GM12878 (cell line): ENCODE results near the gene PLCG2. TPM values are rescaled to one million over a fixed set of nuclear protein-coding genes. Genes with fewer than 3 reads are reported as not detected.

Experiments
- ATAC-seq: fragments of 200-7000 bp; cut with Tn5 transposase; 3 replicates; pipeline ENCODE4 v1.9.1; 2020; ENCODE audit warnings: mild to moderate bottlenecking, moderate library complexity
- BruUV-seq: library from RNA; stranded (reverse); fragments of 400-500 nt; replicated peaks from 2 replicates; lab custom pipeline; 2021; lab: Mats Ljungman, UMichigan
- CTCF ChIA-PET: fragments of 300-600 bp; sonication (Branson Sonifier 250); formaldehyde crosslinking; extraction: SDS; loops from one replicate; lab custom pipeline; 2021; ENCODE audit warnings: inconsistent platforms; lab: Yijun Ruan, JAX
- POLR2A ChIA-PET: fragments of 350-600 bp; formaldehyde crosslinking; extraction: SDS; loops from one replicate; lab custom pipeline; 2021; ENCODE audit warnings: inconsistent platforms; lab: Charles Lee
- RAD21 ChIA-PET: fragments of 300-600 bp; sonication (Branson Sonifier 250); formaldehyde crosslinking; loops from one replicate; lab custom pipeline; 2023; ENCODE audit warnings: antibody characterized with exemption; ENCODE audit not compliant: unreplicated experiment; lab: Charles Lee
- SMC1A ChIA-PET: fragments of 300-600 bp; sonication (Branson Sonifier 250); formaldehyde crosslinking; loops from one replicate; lab custom pipeline; 2023; ENCODE audit not compliant: unreplicated experiment, uncharacterized antibody; lab: Charles Lee
- DNase-seq: peaks from one replicate; pipeline ENCODE4 v3.0.0-alpha.2; 2011; ENCODE audit warnings: low read depth, low spot score
- FAIRE-seq: peaks from 3 replicates; lab custom pipeline; 2011; peaks lifted over from hg19 to GRCh38; lab: Jason Lieb, UNC
- H2AFZ ChIP-seq: 2 replicates; pipeline ENCODE4 v1.6.0; 2011; ENCODE audit warnings: low read depth, low read length, control low read depth; ENCODE audit not compliant: control insufficient read depth
- H3K27ac ChIP-seq: 2 replicates; pipeline ENCODE4 v1.5.1; 2011; ENCODE audit warnings: control low read depth; ENCODE audit not compliant: control insufficient read depth, insufficient read depth
- H3K27me3 ChIP-seq, 2 experiments: replicated peaks in 1 of 2; 2 replicates each; pipeline versions ENCODE4 v1.6.0 to v1.6.1; 2011; ENCODE audit warnings: low read length in 1 of 2; ENCODE audit not compliant: control insufficient read depth in 2 of 2, insufficient read depth in 2 of 2
- H3K36me3 ChIP-seq, 2 experiments: 2 replicates each; pipeline ENCODE4 v1.5.1; 2011; ENCODE audit warnings: low read length in 1 of 2; ENCODE audit not compliant: control insufficient read depth in 2 of 2, insufficient read depth in 2 of 2
- H3K4me1 ChIP-seq: 2 replicates; pipeline ENCODE4 v1.6.1; 2011; ENCODE audit warnings: mild to moderate bottlenecking, low read length, moderate library complexity, mixed read lengths; ENCODE audit not compliant: control insufficient read depth, insufficient read depth
- H3K4me2 ChIP-seq: 2 replicates; pipeline ENCODE4 v1.6.0; 2011; ENCODE audit warnings: control low read depth; ENCODE audit not compliant: control insufficient read depth, insufficient read depth
- H3K4me3 ChIP-seq: fragments of 200-600 bp; sonication (generic); 2 replicates; pipeline ENCODE4 v1.5.1; 2016
- H3K79me2 ChIP-seq: 2 replicates; pipeline ENCODE4 v1.6.0; 2011; ENCODE audit warnings: low read length; ENCODE audit not compliant: control insufficient read depth, insufficient read depth
- H3K9ac ChIP-seq: 2 replicates; pipeline ENCODE4 v1.8.0; 2011; ENCODE audit warnings: low read length, control low read depth, mixed read lengths; ENCODE audit not compliant: control insufficient read depth, insufficient read depth
- H3K9me3 ChIP-seq: replicated peaks from 3 replicates; pipeline ENCODE4 v1.5.1; 2011; ENCODE audit warnings: mild to moderate bottlenecking, low read length; ENCODE audit not compliant: control insufficient read depth, insufficient read depth
- H4K20me1 ChIP-seq: 2 replicates; pipeline ENCODE4 v1.6.0; 2011; ENCODE audit not compliant: control insufficient read depth, insufficient read depth
- BCL11A ChIP-seq: IDR thresholded peaks from 2 replicates; pipeline ENCODE4 v1.6.1; 2011; ENCODE audit warnings: low read depth, low read length
- CTCF ChIP-seq, 3 experiments: IDR thresholded peaks in 2 of 3; conservative IDR thresholded peaks in 1 of 3; 2 replicates each; pipeline ENCODE4 v1.5.1; 2011; ENCODE audit warnings: low read depth in 3 of 3, low read length in 3 of 3, mild to moderate bottlenecking in 3 of 3, control low read depth in 2 of 3, moderate library complexity in 2 of 3, inconsistent platforms in 1 of 3, mixed read lengths in 1 of 3; ENCODE audit not compliant: control insufficient read depth in 2 of 3, insufficient read depth in 1 of 3; ENCODE audit errors: extremely low read depth in 1 of 3
- FOXM1 ChIP-seq: IDR thresholded peaks from 2 replicates; pipeline ENCODE4 v1.6.1; 2012; ENCODE audit warnings: low read depth, mild to moderate bottlenecking, inconsistent platforms, low read length, moderate library complexity
- IKZF2 ChIP-seq, 2 experiments: fragments of 450-650 bp; IDR thresholded peaks; 2 replicates each; pipeline ENCODE4 v1.6.1; 2017; ENCODE audit warnings: mild to moderate bottlenecking in 2 of 2, moderate library complexity in 2 of 2
- MEF2A ChIP-seq: IDR thresholded peaks from 2 replicates; pipeline ENCODE4 v1.6.1; 2011; ENCODE audit warnings: low read depth, mild to moderate bottlenecking, low read length, moderate library complexity; ENCODE audit not compliant: insufficient read depth
- POLR2AphosphoS2 ChIP-seq: IDR thresholded peaks from 2 replicates; pipeline ENCODE4 v1.6.1; 2011; ENCODE audit warnings: low read depth, mild to moderate bottlenecking, low read length, improper control_type of control experiment, moderate library complexity
- SP1 ChIP-seq: IDR thresholded peaks from one replicate; pipeline ENCODE4 v1.6.1; 2011; ENCODE audit warnings: low read depth, low read length
- TARDBP ChIP-seq: IDR thresholded peaks from 2 replicates; pipeline ENCODE4 v1.6.1; 2016; ENCODE audit warnings: borderline replicate concordance
- ZBTB33 ChIP-seq: fragments of 450-650 bp; IDR thresholded peaks from 2 replicates; pipeline ENCODE4 v1.6.1; 2017; ENCODE audit warnings: mild to moderate bottlenecking
- WGBS: methylation state at CpG from one replicate; pipeline ENCODE4 v1.1.6; 2016; ENCODE audit warnings: low lambda C conversion rate; ENCODE audit not compliant: insufficient replicate concordance, insufficient coverage; ENCODE audit errors: missing lambda C conversion rate; 5-methylcytosine and 5-hydroxymethylcytosine counted together
- in situ Hi-C: fragments of 300-500 bp; cut with MboI; formaldehyde crosslinking; loops from 9 replicates; pipeline ENCODE4 v1.14.3; 2018; ENCODE audit warnings: mixed read lengths
- intact Hi-C: fragments of 100-400 bp; cut with micrococcal nuclease; formaldehyde crosslinking; loops from one replicate; pipeline ENCODE4 v1.14.2; 2022; ENCODE audit not compliant: unreplicated experiment
- polyA plus RNA-seq, 11 experiments: library from polyadenylated mRNA; depleted of rRNA in 4 of 11; unstranded in 6 of 11; stranded (reverse) in 5 of 11; fragments of >200 nt; fragmentation: Nextera tagmentation in 4 of 11; fragmentation: Illumina TruSeq in 1 of 11; extraction: Ambion mirVana in 4 of 11; extraction: Trizol in 1 of 11; gene quantifications; 1 replicate in 1 of 11; 2 replicates in 10 of 11; pipeline versions ENCODE4 v1.2.1 to v1.2.3, GENCODE V29; 2011 to 2016; ENCODE audit warnings: inconsistent platforms in 2 of 11, missing spikeins in 2 of 11, low read depth in 1 of 11
- total RNA-seq, 4 experiments: library from RNA; depleted of rRNA in 3 of 4; stranded (reverse); fragments of >200 nt in 3 of 4; fragmentation: Illumina TruSeq in 1 of 4; extraction: Trizol in 1 of 4; gene quantifications; 2 replicates each; pipeline versions ENCODE4 v1.2.1 to v1.2.3, GENCODE V29; 2013 to 2021

The PLCG2 gene
- total and polyA plus RNA-seq, 10 of the 15 experiments (the other 5 are each of a cell fraction or from before 2014, with no cell fraction given): 47.6 to 256 (median 149) TPM

DNA sequence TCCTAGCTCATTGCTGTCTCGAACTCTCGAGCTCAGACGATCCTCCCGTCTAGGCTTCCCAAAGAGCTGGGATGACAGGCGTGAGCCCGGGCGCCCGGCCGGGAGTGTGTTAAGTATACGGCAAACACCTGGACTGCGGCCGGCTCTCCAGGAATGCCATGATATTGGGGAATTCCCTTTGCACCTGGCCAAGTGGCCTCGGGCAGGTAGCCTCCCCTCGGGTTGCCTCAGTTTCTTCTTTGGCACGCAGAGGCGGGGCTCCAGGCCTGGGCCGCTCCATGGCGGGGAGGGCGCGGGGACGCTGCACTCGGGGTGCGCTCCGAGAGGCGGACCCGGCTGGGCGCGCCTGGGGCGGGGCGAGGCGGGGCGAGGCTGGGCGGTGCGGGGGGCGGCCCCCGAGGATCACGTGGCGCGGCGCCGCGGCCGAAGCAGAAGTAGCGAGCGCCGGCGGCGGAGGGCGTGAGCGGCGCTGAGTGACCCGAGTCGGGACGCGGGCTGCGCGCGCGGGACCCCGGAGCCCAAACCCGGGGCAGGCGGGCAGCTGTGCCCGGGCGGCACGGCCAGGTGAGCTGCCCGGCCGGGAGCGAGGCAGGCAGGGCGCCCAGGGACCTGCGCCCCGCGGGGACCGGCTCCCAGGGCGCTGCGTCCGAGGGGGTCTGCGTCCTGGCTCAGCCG lies at the start of gene PLCG2 (continued):
- TF ChIP-seq CTCF (IDR thresholded peaks at IDR 0.05 in 2 of 3, conservative IDR thresholded peaks at IDR 0.05 in 1 of 3; ENCODE audit: control insufficient read depth in 2 of 3, extremely low read depth in 1 of 3, insufficient read depth in 1 of 3, low read depth in 3 of 3, low read length in 3 of 3) (no peak), BCL11A (no peak), FOXM1 (no peak), SP1 (no peak), MEF2A (no peak)

GRCh38 chr16:81729451-81729850 lies 49.6 kb upstream of the PLCG2 start:
- H3K9ac ChIP-seq: no peak overlapping the region
- no peaks in the 10 kb centered on the region for H3K27me3 ChIP-seq
- H3K27ac ChIP-seq: no peak overlapping the region
- no peaks in the 10 kb centered on the region for H3K79me2 ChIP-seq
- no peaks in the 10 kb centered on the region for H4K20me1 ChIP-seq
- in situ Hi-C loops: loop anchor here (5.0 to 10.0 kb wide), 3 partner anchors 107 to 362 kb away; no protein-coding TSS in a partner anchor
- peaks cover 12% of the 10 kb centered on the region for H3K4me1 ChIP-seq
- ChIA-PET RAD21 (interaction anchor here (0.9 to 1.9 kb wide), 17 partner anchors 8 to 248 kb away, joined by 3 to 15 read pairs (median 5); no protein-coding TSS in a partner anchor), CTCF (interaction anchor here (0.5 to 3.0 kb wide), 25 partner anchors 9 to 524 kb away, joined by 3 to 21 read pairs (median 4); no protein-coding TSS in a partner anchor), POLR2A (interaction anchor here (0.6 to 1.6 kb wide), 5 partner anchors 10 to 326 kb away, joined by 3 to 7 read pairs (median 5); no protein-coding TSS in a partner anchor), SMC1A (interaction anchor here (0.9 to 2.5 kb wide), 16 partner anchors 11 to 732 kb away, joined by 3 to 23 read pairs (median 3); no protein-coding TSS in a partner anchor)
- no peak for DNase-seq
- no peak for FAIRE-seq
- intact Hi-C loops: no loop called here
- H2AFZ ChIP-seq: no peak overlapping the region
- H3K36me3 ChIP-seq: no peaks in the 10 kb centered on the region
- BruUV-seq: no TSS peak
- WGBS: 78% methylated on average over 11 of the region's 16 CpGs
- H3K9me3 ChIP-seq: no peaks in the 10 kb centered on the region
- H3K4me2 ChIP-seq: no peak overlapping the region; the same call in 1 of the 2 replicates
- H3K4me3 ChIP-seq: no peak overlapping the region
- no peak for ATAC-seq
- no peak for TF ChIP-seq POLR2AphosphoS2
- no peak for TF ChIP-seq TARDBP
- TF ChIP-seq IKZF2 (IDR thresholded peaks at IDR 0.05): no peak
- 0 out of 2 replicates have a peak, but pooled peaks have one; percentile 24 for TF ChIP-seq ZBTB33
